ENCODE measurements around the gene ZNF530.

ZNF530 gene

GRCh38 chr19:57623091-57623490 is 23.4 kb downstream of the ZNF530 start:
- Histone ChIP-seq H3K9ac (ENCODE audit: low read length) (no peak overlapping the region), H3K36me3 (ENCODE audit: control insufficient read depth, insufficient read depth, low read length) (peaks cover 34% of the 10 kb centered on the region), H3K4me3 (ENCODE audit: low read length) (no peak overlapping the region), H3K4me1 (ENCODE audit: control insufficient read depth, insufficient read depth, low read length) (no peaks in the 10 kb centered on the region), H3K27me3 (ENCODE audit: control insufficient read depth, insufficient read depth, low read length) (no peaks in the 10 kb centered on the region), H3K9me3 (ENCODE audit: control insufficient read depth, low read length) (peaks cover 65% of the 10 kb centered on the region)

DNA sequence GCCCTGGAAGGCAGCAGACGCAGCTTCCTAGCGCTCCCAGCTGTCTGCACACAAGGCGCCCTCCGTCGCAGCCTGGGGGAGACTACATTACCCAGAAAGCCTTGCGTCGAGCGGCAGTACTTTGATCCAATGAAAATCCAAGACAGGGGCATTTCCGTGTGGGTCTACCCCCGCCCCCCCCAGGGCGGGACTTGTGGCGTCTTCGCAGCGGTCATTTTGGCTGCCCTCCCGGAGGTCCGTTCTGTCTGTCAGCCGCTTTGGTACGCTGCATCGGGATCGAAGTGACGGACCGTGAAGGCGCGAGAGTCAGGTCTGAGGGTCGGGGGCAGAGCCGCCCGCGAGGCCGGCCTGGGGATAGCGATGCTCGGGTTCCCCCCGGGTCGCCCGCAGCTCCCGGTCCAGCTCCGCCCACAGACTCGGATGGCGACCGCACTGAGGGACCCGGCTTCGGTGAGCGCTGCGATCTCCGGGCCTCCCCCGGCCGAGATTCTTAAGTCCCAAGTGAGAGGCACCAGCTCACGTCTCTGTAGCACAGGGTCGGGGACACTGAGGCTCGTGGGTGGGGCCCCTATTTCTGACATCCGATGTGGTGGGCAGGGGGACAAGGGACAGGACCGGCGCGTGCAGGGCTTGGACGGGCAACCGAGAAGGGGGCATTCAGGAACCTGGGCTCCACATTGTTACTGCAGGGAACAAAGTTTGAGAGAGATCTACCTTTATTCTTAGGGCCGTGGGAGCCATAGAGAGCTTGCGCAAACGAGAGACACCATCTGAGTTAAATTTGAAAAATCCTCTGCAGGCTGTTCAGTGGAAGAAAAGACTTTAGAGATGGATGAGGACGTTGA is 33.5 kb downstream of the ZNF530 start, which contains the start of gene ZNF211:
Gene ZNF211, plus strand, starts transcription at position 182 of the 845 bp plus-strand sequence. Its CDS starts 179 bp downstream, at position 361.
- peak within 1 kb of the TSS; percentile 26 for H3K4me3 ChIP-seq (ENCODE audit: low read length)
- no peaks in the 10 kb centered on the region for H3K36me3 ChIP-seq (ENCODE audit: control insufficient read depth, insufficient read depth, low read length)
- H3K4me1 ChIP-seq (ENCODE audit: control insufficient read depth, insufficient read depth, low read length), result peaks cover 5% of the 10 kb centered on the region
- H3K9ac ChIP-seq (ENCODE audit: low read length), result peak within 1 kb of the TSS; percentile 78
- H3K9me3 ChIP-seq (ENCODE audit: control insufficient read depth, low read length), result peaks cover 7% of the 10 kb centered on the region
- H3K27me3 ChIP-seq (ENCODE audit: control insufficient read depth, insufficient read depth, low read length), result no peaks in the 10 kb centered on the region

DNA sequence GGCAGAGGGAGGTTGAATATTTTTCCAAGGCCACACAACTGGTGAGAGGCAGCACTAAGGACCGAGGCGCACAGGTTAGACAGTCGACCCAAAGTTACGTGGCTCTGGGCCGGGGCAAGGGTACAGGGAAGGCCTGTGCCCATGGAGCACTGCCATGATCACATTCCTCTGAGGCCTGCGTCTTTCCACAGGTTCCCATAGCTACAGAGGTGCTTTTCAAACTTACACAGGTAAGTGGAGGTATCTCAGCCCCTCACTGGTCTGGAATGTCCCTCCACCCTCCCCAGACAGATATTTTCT is 34.1 kb downstream of the ZNF530 start:
- peak overlapping the region; percentile 78 for H3K9ac ChIP-seq (ENCODE audit: low read length)
- no peaks in the 10 kb centered on the region for H3K27me3 ChIP-seq (ENCODE audit: control insufficient read depth, insufficient read depth, low read length)
- H3K4me3 ChIP-seq (ENCODE audit: low read length), result peak overlapping the region; percentile 26
- peaks cover 7% of the 10 kb centered on the region for H3K9me3 ChIP-seq (ENCODE audit: control insufficient read depth, low read length)
- H3K4me1 ChIP-seq (ENCODE audit: control insufficient read depth, insufficient read depth, low read length), result peaks cover 5% of the 10 kb centered on the region
- no peaks in the 10 kb centered on the region for H3K36me3 ChIP-seq (ENCODE audit: control insufficient read depth, insufficient read depth, low read length)

GRCh38 chr19:57637379-57637778 is 37.7 kb downstream of the ZNF530 start:
- no peak overlapping the region for H3K9ac ChIP-seq (ENCODE audit: low read length)
- H3K4me1 ChIP-seq (ENCODE audit: control insufficient read depth, insufficient read depth, low read length), result peaks cover 5% of the 10 kb centered on the region
- no peaks in the 10 kb centered on the region for H3K27me3 ChIP-seq (ENCODE audit: control insufficient read depth, insufficient read depth, low read length)
- H3K9me3 ChIP-seq (ENCODE audit: control insufficient read depth, low read length), result peaks cover 34% of the 10 kb centered on the region
- H3K4me3 ChIP-seq (ENCODE audit: low read length), result no peak overlapping the region
- H3K36me3 ChIP-seq (ENCODE audit: control insufficient read depth, insufficient read depth, low read length), result peaks cover 23% of the 10 kb centered on the region

DNA sequence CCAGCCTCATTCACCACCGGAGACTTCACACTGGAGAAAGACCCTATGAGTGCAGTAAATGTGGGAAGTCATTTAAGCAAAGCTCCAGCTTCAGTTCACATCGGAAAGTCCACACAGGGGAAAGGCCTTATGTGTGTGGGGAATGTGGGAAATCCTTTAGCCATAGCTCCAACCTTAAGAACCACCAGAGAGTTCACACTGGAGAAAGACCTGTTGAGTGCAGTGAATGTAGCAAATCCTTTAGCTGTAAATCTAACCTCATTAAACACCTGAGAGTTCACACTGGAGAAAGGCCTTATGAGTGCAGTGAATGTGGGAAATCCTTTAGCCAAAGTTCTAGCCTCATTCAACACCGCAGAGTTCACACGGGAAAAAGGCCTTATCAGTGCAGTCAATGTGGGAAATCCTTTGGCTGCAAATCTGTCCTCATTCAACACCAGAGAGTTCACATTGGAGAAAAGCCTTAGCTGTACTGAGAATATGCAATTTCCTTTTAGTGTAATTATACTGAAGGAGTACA is 42.1 kb downstream of the ZNF530 start:
- Histone ChIP-seq H3K9me3 (ENCODE audit: control insufficient read depth, low read length) (peaks cover 41% of the 10 kb centered on the region), H3K36me3 (ENCODE audit: control insufficient read depth, insufficient read depth, low read length) (peaks cover 23% of the 10 kb centered on the region), H3K27me3 (ENCODE audit: control insufficient read depth, insufficient read depth, low read length) (no peaks in the 10 kb centered on the region), H3K4me1 (ENCODE audit: control insufficient read depth, insufficient read depth, low read length) (no peaks in the 10 kb centered on the region), H3K9ac (ENCODE audit: low read length) (no peak overlapping the region), H3K4me3 (ENCODE audit: low read length) (no peak overlapping the region)

DNA sequence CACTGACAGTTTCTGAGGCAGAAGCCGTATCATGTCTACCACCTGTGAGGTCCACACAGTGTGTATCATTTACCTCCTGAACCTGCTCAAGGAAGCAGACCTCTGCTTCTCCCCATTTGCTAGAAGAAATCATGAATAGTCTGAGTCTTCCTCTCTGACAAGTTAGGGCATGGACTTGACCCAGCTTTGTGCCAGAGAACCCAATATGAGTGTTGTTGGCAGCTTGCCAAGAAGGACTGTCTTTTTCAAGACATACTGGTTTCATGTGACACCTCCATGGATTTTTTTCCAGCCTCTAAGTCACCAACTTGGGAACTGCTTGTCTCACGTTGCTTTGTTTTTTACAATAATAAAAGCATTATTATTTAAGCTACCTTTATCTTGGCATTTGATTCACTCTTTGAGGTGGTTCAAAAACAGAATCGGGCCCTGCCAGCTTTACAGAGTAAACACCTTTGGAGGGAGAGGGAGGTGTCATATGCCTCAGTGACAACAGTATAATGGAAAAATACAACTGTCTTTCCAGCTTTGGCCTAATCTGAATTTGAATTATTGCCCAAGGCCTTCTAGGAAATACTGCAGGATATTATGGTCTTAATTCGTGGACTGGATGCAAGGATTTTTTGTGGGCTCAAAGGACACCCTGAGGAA is 42.8 kb downstream of the ZNF530 start:
- Histone ChIP-seq H3K4me1 (ENCODE audit: control insufficient read depth, insufficient read depth, low read length) (no peaks in the 10 kb centered on the region), H3K4me3 (ENCODE audit: low read length) (no peak overlapping the region), H3K36me3 (ENCODE audit: control insufficient read depth, insufficient read depth, low read length) (peaks cover 23% of the 10 kb centered on the region), H3K9ac (ENCODE audit: low read length) (no peak overlapping the region), H3K27me3 (ENCODE audit: control insufficient read depth, insufficient read depth, low read length) (no peaks in the 10 kb centered on the region), H3K9me3 (ENCODE audit: control insufficient read depth, low read length) (peaks cover 34% of the 10 kb centered on the region)

GRCh38 chr19:57643734-57644133 is 44.0 kb downstream of the ZNF530 start:
- no peaks in the 10 kb centered on the region for H3K27me3 ChIP-seq (ENCODE audit: control insufficient read depth, insufficient read depth, low read length)
- peaks cover 23% of the 10 kb centered on the region for H3K36me3 ChIP-seq (ENCODE audit: control insufficient read depth, insufficient read depth, low read length)
- no peak overlapping the region for H3K4me3 ChIP-seq (ENCODE audit: low read length)
- H3K9me3 ChIP-seq (ENCODE audit: control insufficient read depth, low read length), result peaks cover 34% of the 10 kb centered on the region
- no peaks in the 10 kb centered on the region for H3K4me1 ChIP-seq (ENCODE audit: control insufficient read depth, insufficient read depth, low read length)
- H3K9ac ChIP-seq (ENCODE audit: low read length), result no peak overlapping the region

DNA sequence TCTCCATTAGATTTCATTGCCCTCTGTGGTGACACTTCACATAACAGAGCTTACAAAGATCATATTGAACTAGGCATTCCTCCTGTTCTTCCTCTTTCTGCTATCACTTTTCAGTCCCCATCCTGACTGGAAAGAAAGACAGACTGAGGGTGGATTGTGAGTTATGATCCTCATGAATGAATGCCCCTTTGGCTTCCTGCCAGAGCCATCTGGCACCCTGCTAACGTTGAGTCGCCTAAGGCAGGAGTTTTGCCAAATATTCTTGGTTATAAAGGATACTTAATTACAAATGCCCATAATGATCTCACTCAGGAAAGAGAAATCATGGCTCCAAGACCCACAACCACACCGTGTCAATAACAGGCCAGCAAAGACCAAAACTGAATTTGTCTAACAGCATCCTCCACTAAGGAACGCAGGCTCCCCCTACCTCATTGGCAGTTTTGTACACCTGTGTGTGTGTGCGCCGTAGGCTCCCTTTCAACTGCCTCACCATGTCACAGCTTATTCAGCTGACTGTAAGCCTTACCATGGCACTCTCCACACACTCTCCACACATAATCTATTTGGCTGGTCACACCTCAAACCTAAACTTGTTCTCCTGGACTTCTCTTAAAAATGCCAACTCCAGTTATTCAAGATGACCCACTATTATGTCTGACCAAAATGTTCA is 48.8 kb downstream of the ZNF530 start:
- H3K9me3 ChIP-seq (ENCODE audit: control insufficient read depth, low read length), result no peaks in the 10 kb centered on the region
- no peaks in the 10 kb centered on the region for H3K36me3 ChIP-seq (ENCODE audit: control insufficient read depth, insufficient read depth, low read length)
- H3K9ac ChIP-seq (ENCODE audit: low read length), result no peak overlapping the region
- H3K27me3 ChIP-seq (ENCODE audit: control insufficient read depth, insufficient read depth, low read length), result no peaks in the 10 kb centered on the region
- peak overlapping the region; percentile 1 for H3K4me3 ChIP-seq (ENCODE audit: low read length)
- peaks cover 16% of the 10 kb centered on the region for H3K4me1 ChIP-seq (ENCODE audit: control insufficient read depth, insufficient read depth, low read length)

GRCh38 chr19:57651654-57651996 is 51.9 kb downstream of the ZNF530 start:
- Histone ChIP-seq H3K27me3 (ENCODE audit: control insufficient read depth, insufficient read depth, low read length) (no peaks in the 10 kb centered on the region), H3K36me3 (ENCODE audit: control insufficient read depth, insufficient read depth, low read length) (no peaks in the 10 kb centered on the region), H3K9me3 (ENCODE audit: control insufficient read depth, low read length) (no peaks in the 10 kb centered on the region), H3K9ac (ENCODE audit: low read length) (peak overlapping the region; percentile 51), H3K4me1 (ENCODE audit: control insufficient read depth, insufficient read depth, low read length) (peaks cover 40% of the 10 kb centered on the region), H3K4me3 (ENCODE audit: low read length) (peak overlapping the region; percentile 12)

GRCh38 chr19:57653689-57654088 is 54.0 kb downstream of the ZNF530 start:
- Histone ChIP-seq H3K27me3 (ENCODE audit: control insufficient read depth, insufficient read depth, low read length) (no peaks in the 10 kb centered on the region), H3K4me3 (ENCODE audit: low read length) (no peak overlapping the region), H3K4me1 (ENCODE audit: control insufficient read depth, insufficient read depth, low read length) (peaks cover 43% of the 10 kb centered on the region), H3K9me3 (ENCODE audit: control insufficient read depth, low read length) (no peaks in the 10 kb centered on the region), H3K9ac (ENCODE audit: low read length) (no peak overlapping the region), H3K36me3 (ENCODE audit: control insufficient read depth, insufficient read depth, low read length) (no peaks in the 10 kb centered on the region)

DNA sequence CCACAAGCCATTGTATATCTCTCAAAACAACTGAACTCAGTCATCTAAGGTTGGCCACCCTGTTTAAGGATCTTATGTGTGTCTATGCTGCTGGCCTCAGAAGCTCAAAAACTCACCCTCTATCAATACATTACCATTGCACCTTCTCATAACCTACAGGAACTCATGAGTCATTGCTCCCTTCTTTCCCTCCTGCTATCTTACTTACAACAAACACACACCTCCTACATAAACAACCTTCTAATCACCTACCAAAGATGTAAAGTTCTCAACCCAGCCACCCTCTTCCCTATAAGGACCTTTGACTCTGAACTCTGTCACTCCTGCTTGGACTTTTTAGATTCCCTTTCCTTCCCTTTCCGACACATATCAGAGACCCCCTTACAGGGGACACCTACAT is 55.8 kb downstream of the ZNF530 start:
- Histone ChIP-seq H3K4me3 (ENCODE audit: low read length) (peak overlapping the region; percentile 0), H3K36me3 (ENCODE audit: control insufficient read depth, insufficient read depth, low read length) (no peaks in the 10 kb centered on the region), H3K9ac (ENCODE audit: low read length) (no peak overlapping the region), H3K9me3 (ENCODE audit: control insufficient read depth, low read length) (no peaks in the 10 kb centered on the region), H3K4me1 (ENCODE audit: control insufficient read depth, insufficient read depth, low read length) (peaks cover 38% of the 10 kb centered on the region), H3K27me3 (ENCODE audit: control insufficient read depth, insufficient read depth, low read length) (no peaks in the 10 kb centered on the region)

DNA sequence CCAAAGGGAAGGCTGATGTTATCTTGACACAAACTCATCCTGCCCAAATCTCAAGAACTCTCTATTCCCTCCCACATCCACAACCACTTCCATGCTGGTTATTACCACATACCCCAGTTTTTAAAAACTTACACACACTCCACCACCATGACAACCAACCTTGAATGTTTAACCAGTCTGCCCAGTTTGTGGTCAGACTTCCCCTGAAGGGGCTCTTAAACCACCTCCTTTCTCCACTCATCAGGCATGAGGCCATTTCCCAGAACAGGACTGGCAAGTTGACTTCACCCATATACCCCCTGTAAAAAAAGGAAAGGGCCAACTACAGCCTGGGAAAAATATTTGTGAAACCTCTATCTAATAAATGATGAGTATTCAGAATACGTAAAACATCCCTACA is 56.7 kb downstream of the ZNF530 start:
- peaks cover 32% of the 10 kb centered on the region for H3K4me1 ChIP-seq (ENCODE audit: control insufficient read depth, insufficient read depth, low read length)
- no peaks in the 10 kb centered on the region for H3K9me3 ChIP-seq (ENCODE audit: control insufficient read depth, low read length)
- H3K4me3 ChIP-seq (ENCODE audit: low read length), result no peak overlapping the region
- H3K36me3 ChIP-seq (ENCODE audit: control insufficient read depth, insufficient read depth, low read length), result no peaks in the 10 kb centered on the region
- H3K27me3 ChIP-seq (ENCODE audit: control insufficient read depth, insufficient read depth, low read length), result no peaks in the 10 kb centered on the region
- no peak overlapping the region for H3K9ac ChIP-seq (ENCODE audit: low read length)

Measured in mucosa of stomach (tissue), 1 donor.